GM13976 (cell line): ENCODE data around the gene TCP10L.

Experiments used
- DNase-seq: peaks from one replicate; pipeline ENCODE4 v3.0.0; 2012; ENCODE audit warnings: low spot score
- in situ Hi-C: fragments of 300-500 bp; cut with MboI; formaldehyde crosslinking; loops from one replicate; pipeline ENCODE4 v1.12.0; 2022; ENCODE audit warnings: low sequenced_read_pairs, mixed read lengths, inconsistent platforms; ENCODE audit not compliant: unreplicated experiment
- TF ChIP-seq, protein P1 (sequence below): IDR thresholded peaks from 2 replicates; pipeline ENCODE4 v1.5.1; 2012; ENCODE audit warnings: borderline replicate concordance, mild to moderate bottlenecking; ENCODE audit not compliant: insufficient read depth; ENCODE audit errors: extremely low read depth, missing control alignments, control extremely low read depth

TCP10L gene

GRCh38 chr21:32538147-32538792 is 47.1 kb downstream of the TCP10L start:
- TF ChIP-seq, protein P1, sequence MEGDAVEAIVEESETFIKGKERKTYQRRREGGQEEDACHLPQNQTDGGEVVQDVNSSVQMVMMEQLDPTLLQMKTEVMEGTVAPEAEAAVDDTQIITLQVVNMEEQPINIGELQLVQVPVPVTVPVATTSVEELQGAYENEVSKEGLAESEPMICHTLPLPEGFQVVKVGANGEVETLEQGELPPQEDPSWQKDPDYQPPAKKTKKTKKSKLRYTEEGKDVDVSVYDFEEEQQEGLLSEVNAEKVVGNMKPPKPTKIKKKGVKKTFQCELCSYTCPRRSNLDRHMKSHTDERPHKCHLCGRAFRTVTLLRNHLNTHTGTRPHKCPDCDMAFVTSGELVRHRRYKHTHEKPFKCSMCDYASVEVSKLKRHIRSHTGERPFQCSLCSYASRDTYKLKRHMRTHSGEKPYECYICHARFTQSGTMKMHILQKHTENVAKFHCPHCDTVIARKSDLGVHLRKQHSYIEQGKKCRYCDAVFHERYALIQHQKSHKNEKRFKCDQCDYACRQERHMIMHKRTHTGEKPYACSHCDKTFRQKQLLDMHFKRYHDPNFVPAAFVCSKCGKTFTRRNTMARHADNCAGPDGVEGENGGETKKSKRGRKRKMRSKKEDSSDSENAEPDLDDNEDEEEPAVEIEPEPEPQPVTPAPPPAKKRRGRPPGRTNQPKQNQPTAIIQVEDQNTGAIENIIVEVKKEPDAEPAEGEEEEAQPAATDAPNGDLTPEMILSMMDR = no peak
- DNase-seq = no peak
- in situ Hi-C loops = no loop called here

GRCh38 chr21:32537569-32537881 is 47.8 kb downstream of the TCP10L start:
- no peak for DNase-seq
- TF ChIP-seq, protein P1 = no peak
- in situ Hi-C loops = no loop called here

DNA sequence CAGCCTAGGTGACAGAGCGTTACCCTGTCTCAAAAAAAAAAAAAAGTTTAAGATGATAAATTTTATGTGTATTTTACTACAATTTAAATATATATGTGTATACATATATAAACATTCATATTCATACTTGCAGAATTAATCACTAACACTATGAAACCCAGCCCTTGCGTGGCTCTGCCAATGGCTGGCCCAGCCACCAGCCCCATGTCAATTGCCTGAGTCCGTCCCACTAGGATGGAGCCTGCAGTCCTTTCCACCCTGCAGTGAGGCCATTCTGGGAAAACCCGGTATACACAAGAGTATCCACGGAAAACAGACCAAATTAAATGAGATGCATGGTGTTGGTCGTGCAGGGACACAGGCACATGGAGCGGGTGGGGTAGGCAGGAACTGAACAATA is 49.7 kb downstream of the TCP10L start:
- in situ Hi-C loops = no loop called here
- DNase-seq = no peak
- TF ChIP-seq, protein P1 = no peak

- no peak for DNase-seq
- in situ Hi-C loops = no loop called here
- TF ChIP-seq, protein P1 = no peak
These were observed 51.2 kb downstream of the TCP10L start for GRCh38 chr21:32534113-32534512.

DNA sequence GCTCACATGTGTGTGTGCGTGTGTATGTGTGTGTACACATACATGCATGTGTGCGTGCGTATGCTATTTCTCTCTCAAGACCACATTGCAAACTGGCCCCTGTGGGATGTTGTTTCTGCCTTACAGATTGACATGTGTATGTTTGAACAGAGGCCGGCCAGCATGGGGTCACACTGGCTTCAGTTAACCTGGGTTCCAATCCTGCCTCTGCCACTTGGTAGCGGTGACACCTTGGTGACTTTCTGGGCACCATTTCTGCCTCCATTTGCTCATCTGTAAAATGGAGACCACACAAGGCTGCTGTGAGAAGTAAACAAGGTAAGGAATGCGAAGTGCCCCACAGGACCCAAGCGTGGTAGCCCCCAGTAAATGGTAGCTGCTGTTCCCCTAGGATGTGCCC is 51.7 kb downstream of the TCP10L start:
- TF ChIP-seq, protein P1 = no peak
- in situ Hi-C loops = no loop called here
- DNase-seq = no peak

- TF ChIP-seq, protein P1 = no peak
- no peak for DNase-seq
- in situ Hi-C loops = no loop called here
These were observed 52.3 kb downstream of the TCP10L start for GRCh38 chr21:32533053-32533452.
